ELR (cell line): ENCODE data around the gene CD81.

Experiments used
- DNase-seq: peaks from one replicate; pipeline ENCODE4 v3.0.0-alpha.2; 2015; ENCODE audit warnings: low read depth

Gene CD81

DNA sequence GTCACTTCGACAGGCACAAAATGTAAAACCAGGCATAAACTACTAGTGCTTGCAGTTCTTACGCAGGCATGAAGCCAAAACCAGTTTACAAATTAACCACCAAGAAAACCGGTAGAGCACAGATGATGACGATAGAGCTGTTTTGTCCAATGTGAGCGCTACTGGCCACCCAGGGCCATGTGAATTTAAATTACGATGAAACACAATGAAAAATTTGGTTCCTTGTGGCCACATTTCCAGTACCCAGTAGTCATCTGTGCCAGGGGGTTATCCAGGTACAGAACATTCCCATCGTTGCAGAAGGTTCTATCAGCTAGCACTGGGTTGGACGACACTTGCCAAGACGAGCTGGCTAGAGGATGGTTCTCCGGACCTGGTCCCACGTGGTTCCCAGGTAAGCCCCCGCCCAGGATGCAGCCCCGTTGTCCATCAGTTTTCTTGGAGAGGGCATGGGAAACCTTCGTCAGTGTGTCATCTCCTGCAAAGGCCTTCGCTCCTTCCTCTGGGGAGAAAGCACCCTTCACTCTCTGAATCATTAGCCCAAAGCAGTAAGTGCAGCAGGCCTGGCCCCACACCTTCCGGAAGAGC is 1.1 kb upstream of the CD81 start:
- DNase-seq = no peak

DNA sequence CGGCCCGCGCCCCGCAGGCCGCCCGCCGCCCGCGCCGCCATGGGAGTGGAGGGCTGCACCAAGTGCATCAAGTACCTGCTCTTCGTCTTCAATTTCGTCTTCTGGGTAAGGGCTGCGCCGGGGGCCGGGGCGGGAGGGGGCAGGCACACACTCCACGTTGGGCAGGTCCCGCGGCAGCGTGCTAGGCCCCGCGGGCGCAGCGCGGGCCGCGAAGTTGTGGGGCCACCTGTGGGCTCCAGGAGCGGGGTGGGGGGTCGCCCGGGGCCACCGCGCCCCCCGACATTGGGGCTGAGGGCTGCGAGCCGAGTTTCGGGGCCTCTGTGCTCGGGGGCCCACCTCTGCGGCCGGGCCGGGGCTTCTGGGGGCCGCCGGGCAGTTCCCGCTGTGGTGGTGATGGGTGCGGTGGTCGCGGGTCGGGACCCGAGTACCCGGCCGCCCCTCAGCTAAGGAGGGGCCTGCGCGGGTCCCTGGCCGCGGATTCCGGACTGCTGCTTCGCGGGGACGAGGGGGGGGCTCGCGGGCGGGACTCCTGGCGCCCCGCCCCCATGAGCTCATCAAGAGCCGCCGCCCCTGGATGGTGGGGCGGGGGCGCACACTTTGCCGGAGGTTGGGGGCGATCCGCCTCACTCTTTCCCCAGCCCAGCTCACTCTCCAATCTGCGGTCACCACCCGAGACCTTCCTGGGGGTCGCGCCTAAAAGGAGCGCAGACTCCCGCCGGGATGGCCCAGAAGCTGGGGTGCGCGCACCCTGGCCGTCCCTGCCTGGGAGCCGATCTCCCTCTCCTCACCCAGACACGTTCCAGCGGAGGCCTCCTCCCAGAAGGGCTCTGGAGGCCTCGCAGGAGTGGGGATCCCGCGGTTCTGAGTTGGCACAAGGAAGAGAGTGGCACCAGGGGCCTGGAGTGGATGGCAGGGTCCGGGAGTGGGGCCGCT is 667 bp downstream of the CD81 start:
- peak; percentile 70 for DNase-seq

DNA sequence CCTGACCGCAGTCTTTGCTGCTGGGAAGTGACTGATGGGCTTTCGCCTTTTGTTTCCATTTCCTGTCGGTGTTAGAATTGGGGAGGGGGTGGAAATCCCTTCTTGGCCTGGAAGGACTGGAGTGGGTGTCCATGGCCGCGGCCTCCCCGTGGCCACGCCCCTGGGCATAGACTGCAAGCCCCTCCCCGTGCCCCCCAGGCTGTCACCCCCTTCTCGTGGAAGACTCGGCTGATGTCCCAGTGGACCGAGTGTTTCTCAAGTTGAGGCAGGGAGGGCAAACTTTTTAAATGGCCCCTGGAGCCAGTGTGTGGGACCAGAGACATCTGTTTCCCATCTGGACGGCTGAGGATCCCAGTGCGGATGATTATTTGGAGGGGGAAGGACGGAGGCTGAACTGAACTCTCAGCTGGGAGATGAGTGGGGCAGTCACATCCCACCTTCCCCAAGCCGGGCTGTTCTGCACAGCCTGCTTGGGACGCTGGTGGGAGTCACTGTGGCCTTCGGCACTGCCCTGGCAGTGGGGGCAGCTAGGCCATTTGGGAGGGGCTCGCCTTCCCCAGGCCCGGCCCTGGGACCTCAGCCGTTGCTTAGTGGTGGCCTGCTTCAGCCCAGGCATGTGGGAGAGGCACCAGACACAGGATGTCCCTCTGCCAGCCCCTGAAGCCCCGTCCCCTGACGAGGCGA is 1.6 kb downstream of the CD81 start:
- peak; percentile 45 for DNase-seq

DNA sequence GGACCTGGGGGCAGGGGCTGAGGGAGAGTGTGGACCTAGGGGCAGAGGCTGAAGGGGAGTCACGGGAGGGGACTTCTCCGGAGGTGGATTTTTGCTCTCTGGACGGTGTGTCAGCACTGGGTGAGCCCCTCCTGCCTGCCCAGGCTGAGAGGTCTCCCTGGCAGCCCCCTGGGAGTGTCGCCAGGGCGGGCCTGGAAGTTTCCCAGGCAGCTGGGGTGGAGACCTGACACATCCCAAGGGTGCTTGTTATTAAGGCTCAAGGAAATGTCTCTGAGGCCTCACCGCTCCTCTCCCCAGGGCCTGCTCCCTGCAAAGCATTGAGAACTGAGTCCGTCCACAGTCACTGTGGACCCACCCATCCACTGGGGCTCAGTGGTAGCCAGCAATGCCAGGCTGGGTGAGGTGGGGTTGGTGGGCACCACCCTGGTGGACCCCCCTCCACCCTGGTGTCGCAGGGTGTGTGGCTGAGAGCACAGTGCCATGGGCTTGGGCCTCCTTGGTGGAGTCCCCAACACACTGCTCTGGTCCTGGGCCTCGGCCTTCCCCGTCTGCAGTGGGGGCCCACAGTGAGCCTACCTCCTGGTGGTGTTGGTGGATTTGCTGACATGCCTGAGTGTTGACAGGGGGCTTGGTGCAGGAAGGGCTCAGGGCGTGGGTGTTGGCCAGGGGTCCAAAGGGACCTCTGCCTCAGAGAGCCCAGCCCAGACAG is 2.5 kb downstream of the CD81 start:
- DNase-seq = no peak

DNA sequence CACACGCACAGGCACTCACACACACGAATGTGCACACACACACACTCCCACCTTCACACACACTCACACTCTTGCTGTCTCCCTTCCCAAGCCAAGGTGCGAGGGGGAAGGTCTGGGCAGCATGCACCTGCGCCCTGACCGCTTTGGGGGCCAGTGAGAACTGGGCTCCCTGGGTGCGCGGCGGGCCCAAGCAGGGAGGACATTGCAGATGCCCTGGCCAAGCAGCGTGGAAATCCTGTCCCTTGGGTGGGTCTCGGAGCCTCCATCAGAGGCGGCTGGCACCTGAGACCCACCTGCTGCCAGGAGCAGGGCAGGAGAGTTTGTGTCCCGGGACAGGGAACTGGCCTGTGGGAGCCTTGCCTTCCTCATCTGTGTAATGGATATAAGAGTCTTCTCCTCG is 3.3 kb downstream of the CD81 start:
- no peak for DNase-seq

DNA sequence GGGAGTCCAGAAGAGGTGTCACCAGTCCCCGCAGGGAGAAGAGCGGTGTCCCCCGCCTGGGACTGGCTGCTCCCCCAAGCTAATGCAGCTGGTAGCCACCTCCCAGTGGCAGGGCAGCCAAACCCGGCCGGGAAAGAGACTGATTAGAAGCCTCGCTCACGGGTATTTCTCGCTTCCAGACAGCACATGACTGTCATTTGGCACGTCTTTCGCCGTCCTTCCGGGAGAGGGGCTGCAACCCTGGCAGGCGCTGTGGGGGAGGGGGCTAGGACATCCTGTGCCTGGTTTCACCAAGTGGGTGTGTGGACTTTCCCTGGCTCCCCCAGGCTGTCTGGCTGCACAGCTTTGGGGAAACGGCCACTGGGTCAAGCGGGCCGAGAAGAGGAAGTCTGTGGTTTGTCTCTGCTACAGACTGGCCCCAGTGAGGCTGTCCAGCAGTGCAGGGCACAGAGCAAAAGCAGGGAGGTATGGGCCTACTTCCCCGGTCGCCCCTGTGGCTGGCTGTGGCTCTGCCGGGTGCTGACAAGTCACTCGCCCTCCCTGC is 3.8 kb downstream of the CD81 start:
- DNase-seq = no peak

DNA sequence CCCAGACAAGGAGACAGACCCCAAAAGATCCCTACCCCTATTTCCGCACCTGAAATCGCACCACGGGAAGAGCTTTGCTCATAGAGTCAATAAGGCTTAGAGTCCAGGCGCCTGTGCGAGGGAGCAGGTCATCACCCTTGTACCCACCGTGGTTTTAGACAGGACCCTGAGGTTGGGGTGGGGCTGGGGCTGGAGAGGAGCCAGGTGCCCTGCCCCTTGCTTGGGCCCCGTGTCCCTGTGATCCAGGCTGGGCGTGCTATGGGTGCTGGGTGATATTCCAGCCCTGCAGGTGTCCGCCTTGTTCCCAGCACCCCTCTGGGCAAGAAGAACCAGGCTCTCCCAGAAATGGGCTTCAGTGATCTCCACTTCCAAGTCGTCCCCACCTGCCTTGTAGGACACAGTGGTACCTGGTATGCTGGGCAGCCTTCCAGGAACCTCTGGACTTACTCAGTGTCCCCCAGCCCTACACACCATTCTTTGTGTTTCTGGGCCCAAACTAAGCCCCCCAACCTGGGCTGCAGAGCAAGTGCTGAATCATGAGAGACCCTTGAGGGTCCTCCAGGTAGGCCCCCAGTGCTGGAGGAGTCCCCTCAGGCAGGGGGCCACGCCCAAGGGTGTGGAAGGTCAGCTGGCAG is 4.5 kb downstream of the CD81 start:
- DNase-seq = no peak

DNA sequence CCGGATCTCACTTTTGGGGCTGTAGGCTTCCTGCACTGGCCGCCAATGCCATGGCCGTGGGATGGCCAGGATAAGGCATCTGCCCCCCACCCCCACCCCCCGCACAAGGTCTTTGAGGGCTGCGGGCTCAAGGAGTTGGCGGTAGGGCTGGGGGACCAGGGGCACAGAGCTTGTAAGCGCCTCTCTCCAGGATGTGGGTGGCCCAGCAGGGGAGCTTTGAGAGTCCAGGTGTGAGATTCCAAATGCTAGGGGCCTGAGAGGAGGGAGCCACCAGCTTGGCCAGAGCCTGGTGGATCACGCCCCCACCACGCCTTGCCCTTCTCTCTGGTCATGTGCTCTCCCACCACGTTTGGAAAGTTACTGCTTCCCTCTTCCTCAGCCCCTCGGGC is 5.0 kb downstream of the CD81 start:
- no peak for DNase-seq

DNA sequence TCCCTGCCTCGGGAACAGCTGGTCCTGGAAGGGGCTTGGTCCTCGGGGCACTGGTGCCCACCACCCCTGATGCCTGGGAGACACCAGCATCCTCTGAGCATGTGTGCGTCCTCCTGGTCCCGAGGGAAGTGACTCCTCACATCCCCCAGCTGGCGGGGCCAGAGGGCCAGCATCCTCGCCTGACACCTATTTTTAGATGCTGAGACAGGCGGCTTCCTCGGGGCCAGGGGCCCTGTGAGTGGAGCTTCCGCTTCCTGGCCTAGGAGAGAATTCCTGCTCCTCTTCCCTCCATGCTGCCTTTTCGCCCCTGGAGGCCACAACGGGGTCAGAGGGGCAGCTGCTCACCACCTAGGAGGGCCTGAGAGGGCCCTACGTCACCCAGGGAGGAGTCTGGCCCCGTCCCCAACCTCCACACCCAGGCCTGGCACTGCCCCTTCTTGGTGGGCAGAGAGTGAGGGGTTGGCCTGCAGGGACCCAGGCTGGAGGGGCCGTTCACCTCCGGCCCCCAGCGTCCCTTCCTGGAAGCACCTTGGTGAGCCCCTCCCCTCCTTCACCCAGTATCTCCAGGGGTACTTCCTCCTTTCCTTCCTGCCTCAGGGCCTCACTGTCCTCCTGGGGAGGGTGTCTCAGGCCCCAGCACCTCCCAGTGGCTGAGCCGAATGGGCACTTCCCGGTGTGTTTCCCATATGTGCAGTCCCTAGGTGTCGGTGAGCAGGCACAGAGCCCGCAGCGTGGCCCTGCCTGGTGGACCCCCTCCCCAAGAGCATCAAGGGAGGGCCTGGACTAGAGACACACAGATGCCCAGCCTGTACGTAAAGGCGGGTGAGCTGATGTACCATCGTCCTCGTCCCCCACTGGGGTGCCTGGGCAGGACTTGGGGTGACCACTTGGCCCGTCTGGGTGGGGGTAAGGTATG is 6.1 kb downstream of the CD81 start:
- peak; percentile 54 for DNase-seq

DNA sequence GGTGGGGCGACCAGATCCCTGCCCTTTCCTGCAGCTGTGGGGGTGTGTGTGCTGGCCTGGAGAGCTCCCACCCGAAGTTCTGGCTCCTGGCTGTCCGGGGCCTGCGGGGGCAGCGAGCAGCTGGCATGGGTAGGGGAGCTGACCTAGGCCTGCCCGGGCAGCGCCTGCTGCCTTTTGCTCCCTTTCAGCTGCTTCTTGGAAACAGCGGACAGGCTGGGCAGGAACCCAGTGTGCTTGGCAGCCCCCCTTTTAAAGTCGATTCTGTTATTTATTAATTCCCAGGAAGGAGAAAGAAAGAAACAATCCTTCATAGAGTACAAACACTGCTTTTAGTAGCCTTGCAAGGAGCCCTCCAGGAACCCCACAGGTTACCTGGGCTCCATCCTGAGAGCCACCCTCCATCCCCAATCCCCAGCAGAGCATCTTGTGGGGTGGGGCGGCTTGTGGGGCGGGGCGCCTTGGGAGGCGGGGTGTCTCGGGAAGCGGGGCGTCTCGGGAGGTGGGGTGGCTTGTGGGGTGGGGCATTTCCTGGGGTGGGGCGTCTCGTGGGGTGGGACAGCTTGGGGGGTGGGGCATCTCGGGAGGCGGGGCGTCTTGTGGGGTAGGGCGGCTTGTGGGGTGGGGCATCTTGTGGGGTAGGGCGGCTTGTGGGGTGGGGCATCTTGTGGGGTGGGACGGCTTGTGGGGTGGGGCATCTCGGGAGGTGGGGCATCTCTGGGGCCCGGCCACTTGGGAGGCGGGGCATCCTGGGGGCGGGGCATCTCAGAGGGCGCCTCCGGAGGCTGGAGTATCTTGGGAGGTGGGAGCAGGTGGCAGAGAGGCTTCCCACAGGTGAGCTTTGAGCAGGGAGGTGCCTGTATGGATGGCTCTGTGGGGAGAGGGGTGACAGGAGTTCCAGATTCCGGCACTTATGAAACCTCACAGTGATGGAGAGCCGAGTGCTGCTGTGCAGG is 7.0 kb downstream of the CD81 start:
- no peak for DNase-seq

DNA sequence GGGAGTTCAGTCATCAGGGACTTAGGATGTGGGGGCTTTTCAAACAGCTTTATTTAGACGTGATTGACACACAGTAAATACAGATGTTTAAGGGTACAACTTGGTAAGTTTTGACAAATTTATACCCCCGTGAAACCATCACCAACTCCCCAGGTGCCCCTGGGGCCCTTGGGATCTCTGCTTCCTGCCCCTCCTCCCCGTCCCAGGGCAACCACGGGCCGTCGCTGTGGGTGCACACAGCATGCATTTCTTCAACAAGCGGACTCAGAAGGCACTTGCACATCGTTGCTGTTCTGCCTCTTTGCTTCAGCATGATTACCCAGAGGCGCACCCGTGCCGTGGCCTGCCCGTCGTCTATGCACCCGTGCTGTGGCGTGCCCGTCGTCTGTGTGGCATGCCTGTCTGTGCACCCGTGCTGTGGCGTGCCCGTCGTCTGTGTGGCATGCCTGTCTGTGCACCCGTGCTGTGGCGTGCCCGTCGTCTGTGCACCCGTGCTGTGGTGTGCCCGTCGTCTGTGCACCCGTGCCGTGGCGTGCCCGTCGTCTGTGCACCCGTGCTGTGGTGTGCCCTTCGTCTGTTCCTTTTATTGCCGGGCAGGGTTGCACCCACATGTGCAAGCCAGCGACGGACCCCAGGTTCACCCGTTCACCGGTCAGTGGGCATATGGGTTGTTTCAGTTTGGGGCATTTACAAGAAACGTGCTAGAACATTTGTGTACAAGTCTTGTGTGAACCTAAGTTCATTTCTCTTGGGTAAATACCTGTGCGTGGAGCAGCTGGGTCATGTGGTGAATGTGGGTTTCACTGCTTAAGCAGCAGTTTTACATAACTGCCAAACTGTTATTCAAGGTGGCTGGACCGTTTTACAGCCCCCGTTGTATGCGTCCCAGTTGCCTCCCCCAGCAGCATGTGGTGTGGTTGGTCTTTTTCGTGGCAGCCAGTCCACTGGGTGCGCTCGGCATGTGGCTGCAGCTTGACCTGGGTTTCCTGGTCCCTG is 8.3 kb downstream of the CD81 start:
- no peak for DNase-seq

DNA sequence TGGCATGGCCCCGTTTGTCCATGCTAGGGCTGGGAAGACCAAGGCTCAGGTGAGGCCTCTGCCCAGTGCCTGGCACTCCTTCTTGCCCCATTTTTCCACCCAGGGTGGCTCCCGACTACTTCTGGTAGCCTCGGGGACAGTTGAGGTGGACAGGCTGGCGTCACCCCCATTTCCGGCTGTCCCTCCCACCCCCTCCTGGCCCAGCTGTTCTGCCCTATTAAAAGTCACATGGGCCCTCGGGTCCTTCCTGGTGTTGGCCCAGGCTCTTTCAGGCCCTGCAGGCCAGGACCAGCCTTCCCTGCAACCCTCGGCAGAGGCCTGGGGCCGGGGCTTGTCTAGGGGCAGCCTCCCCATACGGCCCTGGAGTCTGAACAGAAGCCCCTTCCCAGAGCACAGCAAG is 9.5 kb downstream of the CD81 start:
- DNase-seq = no peak

DNA sequence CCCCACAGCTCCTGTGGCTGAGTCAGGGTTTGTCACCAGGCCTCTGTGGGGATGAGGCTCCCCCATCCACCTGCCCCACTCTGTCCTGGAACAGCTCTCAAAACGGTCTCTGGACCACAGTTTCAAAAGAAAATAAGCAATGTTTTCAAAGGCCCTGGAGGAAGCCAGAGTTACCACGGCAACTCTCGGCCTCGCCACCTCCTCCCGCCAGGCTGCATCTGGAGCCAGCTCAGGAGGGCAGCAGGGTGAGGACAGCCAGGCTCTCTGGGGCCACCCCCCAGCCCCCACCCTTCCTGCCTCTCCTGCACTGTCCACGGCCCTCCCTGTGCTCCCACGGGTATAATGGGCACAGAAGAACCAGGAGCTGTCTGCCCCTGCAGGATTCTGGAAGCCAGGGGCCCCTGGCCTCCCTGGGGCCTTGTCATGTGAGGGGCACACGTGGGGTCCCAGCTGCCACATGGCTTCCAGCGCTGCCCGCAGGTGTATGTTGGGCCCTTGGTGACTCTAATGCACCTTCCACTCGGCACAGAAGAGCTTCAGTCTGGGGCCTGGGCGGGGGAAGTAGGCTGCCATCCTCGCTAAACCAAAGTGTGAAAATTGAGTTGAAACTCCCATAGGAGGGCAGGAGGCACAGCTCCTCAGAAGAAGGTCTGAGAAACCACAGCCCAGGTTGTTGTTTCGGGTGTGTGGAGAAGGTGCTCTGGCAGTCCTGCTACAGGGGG is 10.3 kb downstream of the CD81 start:
- DNase-seq = peak; percentile 20

DNA sequence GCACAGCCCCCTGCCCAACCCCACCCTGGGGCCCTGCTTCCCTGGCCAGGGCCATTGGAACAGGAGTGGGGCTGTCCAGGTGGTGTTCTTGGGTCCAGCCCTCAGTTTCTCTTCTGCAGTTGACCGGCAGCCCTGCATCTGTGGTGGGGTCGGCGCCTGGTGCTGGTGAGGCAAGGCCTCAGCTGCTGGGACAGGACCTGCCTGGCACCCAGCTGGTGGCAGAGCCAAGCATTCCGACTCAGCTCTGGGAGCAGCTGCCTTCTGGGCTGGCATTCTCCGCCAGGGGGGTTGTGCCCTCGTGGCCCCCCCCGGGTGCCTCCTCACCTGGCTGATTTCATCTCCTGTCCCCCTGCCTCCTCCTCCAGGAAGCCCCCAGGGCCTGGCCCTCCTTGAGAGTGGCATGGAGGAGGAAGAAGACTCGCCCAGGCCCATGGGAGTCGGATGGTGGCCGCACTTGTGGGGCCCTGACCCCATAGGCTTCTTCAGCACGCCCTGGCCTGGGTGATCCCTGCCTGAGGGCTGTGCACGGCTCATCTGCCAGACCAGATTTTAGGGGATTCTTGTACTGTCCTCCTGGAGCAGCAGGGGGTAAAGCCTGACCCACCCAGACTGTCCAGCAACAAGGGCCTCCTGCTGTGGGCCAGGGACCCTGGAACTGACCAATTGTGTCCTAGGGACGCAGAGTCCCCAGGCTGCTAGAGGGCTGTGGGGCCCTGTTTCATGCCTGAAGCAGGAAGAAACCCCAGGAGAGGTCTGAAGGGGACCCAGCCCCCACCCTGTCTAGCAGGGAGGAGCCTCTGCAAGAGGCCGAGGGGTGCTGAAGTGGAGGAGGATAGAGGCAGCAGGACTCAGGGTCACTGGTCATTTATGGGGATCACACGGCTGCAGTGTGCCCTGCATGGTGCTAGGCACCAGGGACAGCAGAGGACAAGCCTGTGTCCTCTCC is 11.6 kb downstream of the CD81 start:
- no peak for DNase-seq

DNA sequence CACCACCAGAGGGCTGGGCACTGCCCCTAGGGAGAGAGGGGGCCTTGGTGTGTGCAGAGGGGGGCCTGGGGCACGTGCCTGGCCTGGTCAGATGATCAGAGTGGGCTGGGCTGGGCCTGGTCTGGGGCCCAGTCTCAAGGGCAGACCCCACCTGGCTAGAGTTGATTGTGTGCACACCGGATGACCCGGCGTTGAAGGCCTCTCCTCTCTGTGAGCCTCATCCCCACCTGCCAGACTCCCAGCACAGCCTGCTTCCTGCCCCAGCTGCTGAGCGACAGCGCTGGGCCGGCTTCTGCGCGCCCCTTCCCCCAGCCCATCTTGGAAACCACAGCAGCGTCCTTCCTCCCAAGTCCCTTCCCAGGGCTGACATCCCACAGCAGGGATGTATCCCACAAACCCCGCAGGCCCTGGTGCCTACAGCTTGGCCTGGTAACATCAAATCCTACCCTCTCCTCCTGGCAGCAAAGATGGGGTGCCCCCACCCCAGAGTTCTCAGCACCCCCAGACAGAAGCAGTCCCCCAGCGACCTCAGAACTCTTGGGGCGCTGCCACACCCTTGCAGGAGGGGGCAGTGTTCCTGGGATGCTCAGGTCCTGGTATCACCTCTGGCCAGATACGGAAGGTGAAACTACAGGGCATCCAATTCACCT is 12.4 kb downstream of the CD81 start:
- no peak for DNase-seq
